GM23338 (cell line): Measurements from ENCODE around the gene MRPS6. TPM values are rescaled to one million over a fixed set of nuclear protein-coding genes. Genes with fewer than 3 reads are reported as not detected.
A peak's percentile ranks its signal among the peaks of the same experiment; 100 is the strongest.

ENCODE experiments used
- ATAC-seq: fragments of 200-7000 bp; cut with Tn5 transposase; 3 replicates; pipeline ENCODE4 v1.9.1; 2020
- DNase-seq: peaks from one replicate; pipeline ENCODE4 v3.0.0-alpha.2; 2015; ENCODE audit warnings: low spot score
- H2AFZ ChIP-seq: fragments of 200-600 bp; sonication (generic); 2 replicates; pipeline ENCODE4 v1.8.0; 2016; ENCODE audit warnings: antibody characterized with exemption, mild to moderate bottlenecking, moderate library complexity
- H3F3A ChIP-seq: fragments of 200-600 bp; sonication (generic); replicated peaks from 2 replicates; pipeline ENCODE4 v1.8.0; 2017; ENCODE audit warnings: antibody characterized with exemption, mixed run types, low read depth
- H3K27ac ChIP-seq: fragments of 200-600 bp; sonication (generic); 2 replicates; pipeline ENCODE4 v1.6.1; 2016; ENCODE audit warnings: low read depth
- H3K27me3 ChIP-seq: fragments of 200-600 bp; sonication (generic); 2 replicates; pipeline ENCODE4 v1.8.0; 2016; ENCODE audit warnings: mild to moderate bottlenecking, mixed run types, moderate library complexity; ENCODE audit not compliant: insufficient read depth
- H3K36me3 ChIP-seq: fragments of 200-600 bp; sonication (generic); 2 replicates; pipeline ENCODE4 v1.8.0; 2016; ENCODE audit warnings: mild to moderate bottlenecking; ENCODE audit not compliant: insufficient read depth
- H3K4me1 ChIP-seq: fragments of 200-600 bp; sonication (generic); 2 replicates; pipeline ENCODE4 v1.8.0; 2016; ENCODE audit warnings: mild to moderate bottlenecking, moderate library complexity; ENCODE audit not compliant: insufficient read depth
- H3K4me2 ChIP-seq: fragments of 200-600 bp; sonication (generic); 2 replicates; pipeline ENCODE4 v1.7.1; 2017; ENCODE audit warnings: mixed run types
- H3K4me3 ChIP-seq: fragments of 200-600 bp; sonication (generic); 2 replicates; pipeline ENCODE4 v1.6.1; 2016; ENCODE audit warnings: mixed run types
- H3K79me2 ChIP-seq: fragments of 200-600 bp; sonication (generic); replicated peaks from 2 replicates; pipeline ENCODE4 v1.8.0; 2017; ENCODE audit warnings: mild to moderate bottlenecking; ENCODE audit not compliant: insufficient read depth
- H3K9me2 ChIP-seq: fragments of 200-600 bp; sonication (generic); 2 replicates; pipeline ENCODE4 v1.8.0; 2017; ENCODE audit not compliant: insufficient read depth
- H4K20me1 ChIP-seq: fragments of 200-600 bp; sonication (generic); replicated peaks from 2 replicates; pipeline ENCODE4 v1.8.0; 2017; ENCODE audit warnings: mild to moderate bottlenecking; ENCODE audit not compliant: insufficient read depth
- H3K27ac Mint-ChIP-seq: 2 replicates; pipeline ENCODE4 v1.8.0; 2020; ENCODE audit warnings: inconsistent platforms, mild to moderate bottlenecking, moderate library complexity, mixed read lengths
- H3K27me3 Mint-ChIP-seq: 3 replicates; pipeline ENCODE4 v1.8.0; 2022; ENCODE audit warnings: low read depth, mild to moderate bottlenecking, moderate library complexity, mixed read lengths, inconsistent platforms; ENCODE audit not compliant: insufficient read depth, poor library complexity
- H3K36me3 Mint-ChIP-seq: 3 replicates; pipeline ENCODE4 v1.8.0; 2021; ENCODE audit warnings: low read depth, mild to moderate bottlenecking, inconsistent platforms, moderate library complexity, mixed read lengths
- H3K4me1 Mint-ChIP-seq: 3 replicates; pipeline ENCODE4 v1.8.0; 2020; ENCODE audit warnings: mild to moderate bottlenecking, inconsistent platforms, mixed read lengths
- H3K4me3 Mint-ChIP-seq: 3 replicates; pipeline ENCODE4 v1.8.0; 2021; ENCODE audit warnings: moderate library complexity, mild to moderate bottlenecking, inconsistent platforms, mixed read lengths
- H3K9me3 Mint-ChIP-seq: 3 replicates; pipeline ENCODE4 v1.8.0; 2020; ENCODE audit warnings: moderate library complexity, mild to moderate bottlenecking, inconsistent platforms, mixed read lengths
- CTCF ChIP-seq, 2 experiments: fragments of 200-600 bp in 1 of 2; sonication (generic) in 1 of 2; conservative IDR thresholded peaks; 2 replicates each; pipeline versions ENCODE4 v1.5.1 to v1.6.1; 2016 to 2017; ENCODE audit warnings: antibody characterized with exemption in 2 of 2, low read depth in 2 of 2, mild to moderate bottlenecking in 2 of 2, moderate library complexity in 1 of 2
- EZH2phosphoT487 ChIP-seq: fragments of 200-600 bp; sonication (generic); IDR thresholded peaks from one replicate; pipeline ENCODE4 v1.8.1; 2018; ENCODE audit warnings: antibody characterized with exemption; ENCODE audit not compliant: unreplicated experiment
- ZNF462 ChIP-seq: fragments of 250-450 bp; sonication (Bioruptor Pico); IDR thresholded peaks from 2 replicates; pipeline ENCODE4 v1.5.0; 2020; ENCODE audit warnings: mild to moderate bottlenecking, moderate library complexity
- polyA plus RNA-seq: library from polyadenylated mRNA; unstranded; fragments of >200 nt; fragmentation: Nextera tagmentation; extraction: Ambion mirVana; gene quantifications from 2 replicates; pipeline ENCODE4 v1.2.1, GENCODE V29; 2016
- total RNA-seq: library from RNA; depleted of rRNA; stranded (reverse); fragments of >200 nt; shearing (Covaris generic); gene quantifications from 2 replicates; pipeline ENCODE4 v1.2.3, GENCODE V29; 2014

Gene MRPS6
- total and polyA plus RNA-seq, 2 experiments from 2014 or later, result 80.5 to 242 TPM

GRCh38 chr21:34112316-34113033 is 39.1 kb downstream of the MRPS6 start:
- Histone ChIP-seq H3K27ac (no peak overlapping the region), H3K4me3 (no peak overlapping the region), H3K27me3 (no peaks in the 10 kb centered on the region), H3K4me2 (no peak overlapping the region), H4K20me1 (peaks cover 26% of the 10 kb centered on the region; the same call in 1 of the 2 replicates), H3K79me2 (peaks cover 92% of the 10 kb centered on the region), H3K4me1 (peaks cover 27% of the 10 kb centered on the region), H3K9me2 (no peaks in the 10 kb centered on the region; the same call in 1 of the 2 replicates), H2AFZ (no peak overlapping the region), H3K36me3 (no peaks in the 10 kb centered on the region), H3F3A (no peaks in the 10 kb centered on the region)
- DNase-seq, result no peak
- H3K9me3 Mint-ChIP-seq, result peaks cover 3% of the 10 kb centered on the region; the same call in 1 of the 3 replicates
- H3K4me3 Mint-ChIP-seq, result no peak overlapping the region
- ATAC-seq, result no peak
- peak overlapping the region; percentile 13; the same call in 1 of the 2 replicates for H3K27ac Mint-ChIP-seq
- TF ChIP-seq CTCF (conservative IDR thresholded peaks at IDR 0.05; ENCODE audit: low read depth in 2 of 2), result no peak
- no peak for TF ChIP-seq ZNF462
- no peak for TF ChIP-seq EZH2phosphoT487
- no peaks in the 10 kb centered on the region for H3K27me3 Mint-ChIP-seq
- H3K4me1 Mint-ChIP-seq, result peaks cover 51% of the 10 kb centered on the region
- H3K36me3 Mint-ChIP-seq, result peaks cover 20% of the 10 kb centered on the region
